Natural killer cell (primary cell): Measurements from ENCODE around the gene CPHXL. TPM values are rescaled to one million over a fixed set of nuclear protein-coding genes. Genes with fewer than 3 reads are reported as not detected.
A peak's percentile ranks its signal among the peaks of the same experiment; 100 is the strongest.

ENCODE experiments used
- ATAC-seq, 3 donors: fragments of 150-1000 bp in 2 of 3; fragments of 200-7000 bp in 1 of 3; cut with Tn5 transposase; 1 replicate in 1 of 3; 2 replicates in 2 of 3; pipeline ENCODE4 v1.10.0; 2021; ENCODE audit warnings: mild to moderate bottlenecking in 2 of 3, moderate library complexity in 2 of 3
- DNase-seq, 2 donors: peaks; one replicate each; pipeline versions ENCODE4 v3.0.0 to v3.0.0-alpha.2; 2013 to 2021; ENCODE audit warnings: mixed read lengths in 1 of 2
- H3K27ac ChIP-seq: one replicate; pipeline ENCODE4 v1.5.1; 2013; ENCODE audit warnings: mild to moderate bottlenecking, low read length
- H3K27me3 ChIP-seq: one replicate; pipeline ENCODE4 v1.6.1; 2013; ENCODE audit warnings: low read length; ENCODE audit not compliant: control insufficient read depth, insufficient read depth
- H3K36me3 ChIP-seq: one replicate; pipeline ENCODE4 v1.6.1; 2013; ENCODE audit warnings: low read length; ENCODE audit not compliant: control insufficient read depth, insufficient read depth
- H3K4me1 ChIP-seq: one replicate; pipeline ENCODE4 v1.6.1; 2013; ENCODE audit warnings: low read length; ENCODE audit not compliant: control insufficient read depth, insufficient read depth
- H3K4me3 ChIP-seq: one replicate; pipeline ENCODE4 v1.5.1; 2013; ENCODE audit warnings: low read length
- H3K9me3 ChIP-seq: one replicate; pipeline ENCODE4 v1.6.1; 2013; ENCODE audit warnings: low read length; ENCODE audit not compliant: control insufficient read depth, insufficient read depth
- H3K27ac Mint-ChIP-seq, 2 donors: one replicate each; pipeline ENCODE4 v1.8.0; 2022; ENCODE audit warnings: mild to moderate bottlenecking in 2 of 2, mixed read lengths in 2 of 2, moderate library complexity in 1 of 2
- H3K27me3 Mint-ChIP-seq, 2 donors: one replicate each; pipeline ENCODE4 v1.8.0; 2022; ENCODE audit warnings: low read depth in 2 of 2, mixed read lengths in 2 of 2
- H3K36me3 Mint-ChIP-seq: one replicate; pipeline ENCODE4 v1.8.0; 2022; ENCODE audit warnings: mixed read lengths
- H3K4me1 Mint-ChIP-seq, 2 donors: one replicate each; pipeline ENCODE4 v1.8.0; 2022; ENCODE audit warnings: mixed read lengths in 2 of 2
- H3K4me3 Mint-ChIP-seq: one replicate; pipeline ENCODE4 v1.8.0; 2022; ENCODE audit warnings: mild to moderate bottlenecking, moderate library complexity, mixed read lengths
- H3K9me3 Mint-ChIP-seq, 2 donors: one replicate each; pipeline ENCODE4 v1.8.0; 2022; ENCODE audit warnings: mixed read lengths in 2 of 2
- CTCF ChIP-seq: fragments of 200-600 bp; IDR thresholded peaks from one replicate; pipeline ENCODE4 v1.8.0; 2022; ENCODE audit warnings: antibody characterized with exemption
- WGBS: methylation state at CpG from one replicate; pipeline ENCODE4 v1.1.7; 2013; ENCODE audit warnings: missing lambda C conversion rate; ENCODE audit not compliant: insufficient coverage; 5-methylcytosine and 5-hydroxymethylcytosine counted together
- intact Hi-C: fragments of 100-400 bp; cut with micrococcal nuclease; formaldehyde crosslinking; loops from one replicate; pipeline ENCODE4 v1.14.2; 2022
- total RNA-seq, 4 donors: library from RNA; stranded (reverse); fragments of 120-200 nt in 1 of 4; gene quantifications; one replicate each; pipeline versions ENCODE4 v1.2.3 to v1.2.4, GENCODE V29; 2013 to 2022

Gene CPHXL
- not detected for total RNA-seq
- total RNA-seq (2013): not detected

GRCh38 chr16:75726390-75726789, at the start of gene CPHXL:
CPHXL (minus strand) TSS chr16:75726490; CDS start chr16:75726442, 48 bp downstream.
- peaks cover 3 to 5% of the 10 kb centered on the region in 2 donors for H3K9me3 Mint-ChIP-seq
- H3K36me3 Mint-ChIP-seq: no peaks in the 10 kb centered on the region
- no peak within 1 kb of the TSS for H3K27ac ChIP-seq
- no peak within 1 kb of the TSS for H3K27ac Mint-ChIP-seq
- intact Hi-C loops: no loop called here
- H3K27me3 Mint-ChIP-seq: no peaks in the 10 kb centered on the region
- ATAC-seq (no peak), DNase-seq (no peak)
- 85% methylated on average over 3 of the region's 5 CpGs for WGBS
- H3K4me3 Mint-ChIP-seq: no peak within 1 kb of the TSS
- H3K9me3 ChIP-seq: no peaks in the 10 kb centered on the region
- H3K4me1 Mint-ChIP-seq: no peaks in the 10 kb centered on the region
- TF ChIP-seq CTCF: no peak
- H3K4me1 ChIP-seq: no peaks in the 10 kb centered on the region
- H3K4me3 ChIP-seq: no peak within 1 kb of the TSS
- H3K27me3 ChIP-seq: no peaks in the 10 kb centered on the region
- H3K36me3 ChIP-seq: no peaks in the 10 kb centered on the region

GRCh38 chr16:75774197-75774596, 47.9 kb upstream of the CPHXL start:
- no CpG with 5 or more reads among the region's 1 CpG for WGBS
- Histone ChIP-seq H3K27ac (no peak overlapping the region), H3K9me3 (no peaks in the 10 kb centered on the region), H3K27me3 (peaks cover 15% of the 10 kb centered on the region), H3K36me3 (no peaks in the 10 kb centered on the region), H3K4me3 (no peak overlapping the region), H3K4me1 (no peaks in the 10 kb centered on the region)
- TF ChIP-seq CTCF: no peak
- H3K4me3 Mint-ChIP-seq: no peak overlapping the region
- H3K36me3 Mint-ChIP-seq: no peaks in the 10 kb centered on the region
- intact Hi-C loops: no loop called here
- peaks cover 19 to 49% of the 10 kb centered on the region in 2 donors for H3K27me3 Mint-ChIP-seq
- H3K9me3 Mint-ChIP-seq: no peaks in the 10 kb centered on the region
- no peak overlapping the region for H3K27ac Mint-ChIP-seq
- no peak for ATAC-seq
- H3K4me1 Mint-ChIP-seq: no peaks in the 10 kb centered on the region
- DNase-seq: no peak

- TF ChIP-seq CTCF: no peak
- H3K36me3 Mint-ChIP-seq: no peaks in the 10 kb centered on the region
- Histone ChIP-seq H3K4me3 (no peak overlapping the region), H3K9me3 (no peaks in the 10 kb centered on the region), H3K36me3 (no peaks in the 10 kb centered on the region), H3K27ac (no peak overlapping the region), H3K4me1 (no peaks in the 10 kb centered on the region), H3K27me3 (peaks cover 10% of the 10 kb centered on the region)
- no peak overlapping the region for H3K27ac Mint-ChIP-seq
- no peak for ATAC-seq
- intact Hi-C loops: no loop called here
- no peak for DNase-seq
- H3K4me1 Mint-ChIP-seq: no peaks in the 10 kb centered on the region
- H3K9me3 Mint-ChIP-seq: no peaks in the 10 kb centered on the region
- H3K27me3 Mint-ChIP-seq: peaks cover 5 to 40% of the 10 kb centered on the region in 2 donors
- H3K4me3 Mint-ChIP-seq: no peak overlapping the region
These were observed 43.8 kb upstream of the CPHXL start for GRCh38 chr16:75770051-75770450.

- Mint-ChIP-seq H3K4me1 (no peaks in the 10 kb centered on the region), H3K36me3 (no peaks in the 10 kb centered on the region), H3K27me3 (peaks cover 3 to 29% of the 10 kb centered on the region in 2 donors), H3K9me3 (no peaks in the 10 kb centered on the region), H3K4me3 (no peak overlapping the region), H3K27ac (no peak overlapping the region)
- TF ChIP-seq CTCF: peak; percentile 76
- Histone ChIP-seq H3K36me3 (no peaks in the 10 kb centered on the region), H3K9me3 (no peaks in the 10 kb centered on the region), H3K27me3 (no peaks in the 10 kb centered on the region), H3K4me3 (no peak overlapping the region), H3K27ac (no peak overlapping the region), H3K4me1 (no peaks in the 10 kb centered on the region)
- DNase-seq: peak in 1 of 2 donors; percentile 86
- 20% methylated on average over 2 of the region's 7 CpGs for WGBS
- peak; percentile 83 to 93 (median 91) for ATAC-seq
- intact Hi-C loops: loop anchor here (1.0 kb wide), 2 partner anchors 293 to 565 kb away; no protein-coding TSS in a partner anchor
These were observed 38.0 kb upstream of the CPHXL start for GRCh38 chr16:75764154-75764768.
